ENCODE measurements around the gene POP7.
"Not testable (repeated sequence)": the region's sequence is repeated elsewhere in the genome, so short reads cannot be mapped to it uniquely, and the experiment has no call there.

POP7 gene

GRCh38 chr7:100721505-100721812 is 15.5 kb downstream of the POP7 start:
- no peak for DNase-seq (ENCODE audit: low read depth in 2 of 2)
- TF ChIP-seq CTCF (IDR thresholded peaks at IDR 0.05; ENCODE audit: low read depth, low read length) = no peak
- H3K4me3 ChIP-seq (replicated peaks in 1 of 2; ENCODE audit: low read depth in 2 of 2, low read length in 2 of 2) = no peak overlapping the region

DNA sequence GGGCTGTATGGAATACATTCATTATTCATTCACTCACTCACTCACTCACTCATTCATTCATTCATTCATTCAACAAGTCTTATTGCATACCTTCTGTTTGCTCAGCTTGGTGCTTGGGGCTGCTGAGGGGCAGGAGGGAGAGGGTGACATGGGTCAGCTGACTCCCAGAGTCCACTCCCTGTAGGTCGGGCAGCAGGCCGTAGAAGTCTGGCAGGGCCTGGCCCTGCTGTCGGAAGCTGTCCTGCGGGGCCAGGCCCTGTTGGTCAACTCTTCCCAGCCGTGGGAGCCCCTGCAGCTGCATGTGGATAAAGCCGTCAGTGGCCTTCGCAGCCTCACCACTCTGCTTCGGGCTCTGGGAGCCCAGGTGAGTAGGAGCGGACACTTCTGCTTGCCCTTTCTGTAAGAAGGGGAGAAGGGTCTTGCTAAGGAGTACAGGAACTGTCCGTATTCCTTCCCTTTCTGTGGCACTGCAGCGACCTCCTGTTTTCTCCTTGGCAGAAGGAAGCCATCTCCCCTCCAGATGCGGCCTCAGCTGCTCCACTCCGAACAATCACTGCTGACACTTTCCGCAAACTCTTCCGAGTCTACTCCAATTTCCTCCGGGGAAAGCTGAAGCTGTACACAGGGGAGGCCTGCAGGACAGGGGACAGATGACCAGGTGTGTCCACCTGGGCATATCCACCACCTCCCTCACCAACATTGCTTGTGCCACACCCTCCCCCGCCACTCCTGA is 16.7 kb downstream of the POP7 start:
- no peak for DNase-seq (ENCODE audit: low read depth in 2 of 2)
- H3K4me3 ChIP-seq (replicated peaks in 1 of 2; ENCODE audit: low read depth in 2 of 2, low read length in 2 of 2) = no peak overlapping the region
- no peak for TF ChIP-seq CTCF (IDR thresholded peaks at IDR 0.05; ENCODE audit: low read depth, low read length)

GRCh38 chr7:100723732-100724275 is 17.9 kb downstream of the POP7 start:
- H3K4me3 ChIP-seq (replicated peaks in 1 of 2; ENCODE audit: low read depth in 2 of 2, low read length in 2 of 2) = no peak overlapping the region
- TF ChIP-seq CTCF (IDR thresholded peaks at IDR 0.05; ENCODE audit: low read depth, low read length) = no peak
- no peak for DNase-seq (ENCODE audit: low read depth in 2 of 2)

- not testable (repeated sequence) for DNase-seq (ENCODE audit: low read depth in 2 of 2); H3K4me3 ChIP-seq (replicated peaks in 1 of 2; ENCODE audit: low read depth in 2 of 2, low read length in 2 of 2)
Observed at GRCh38 chr7:100724364-100724763, 18.4 kb downstream of the POP7 start.

DNA sequence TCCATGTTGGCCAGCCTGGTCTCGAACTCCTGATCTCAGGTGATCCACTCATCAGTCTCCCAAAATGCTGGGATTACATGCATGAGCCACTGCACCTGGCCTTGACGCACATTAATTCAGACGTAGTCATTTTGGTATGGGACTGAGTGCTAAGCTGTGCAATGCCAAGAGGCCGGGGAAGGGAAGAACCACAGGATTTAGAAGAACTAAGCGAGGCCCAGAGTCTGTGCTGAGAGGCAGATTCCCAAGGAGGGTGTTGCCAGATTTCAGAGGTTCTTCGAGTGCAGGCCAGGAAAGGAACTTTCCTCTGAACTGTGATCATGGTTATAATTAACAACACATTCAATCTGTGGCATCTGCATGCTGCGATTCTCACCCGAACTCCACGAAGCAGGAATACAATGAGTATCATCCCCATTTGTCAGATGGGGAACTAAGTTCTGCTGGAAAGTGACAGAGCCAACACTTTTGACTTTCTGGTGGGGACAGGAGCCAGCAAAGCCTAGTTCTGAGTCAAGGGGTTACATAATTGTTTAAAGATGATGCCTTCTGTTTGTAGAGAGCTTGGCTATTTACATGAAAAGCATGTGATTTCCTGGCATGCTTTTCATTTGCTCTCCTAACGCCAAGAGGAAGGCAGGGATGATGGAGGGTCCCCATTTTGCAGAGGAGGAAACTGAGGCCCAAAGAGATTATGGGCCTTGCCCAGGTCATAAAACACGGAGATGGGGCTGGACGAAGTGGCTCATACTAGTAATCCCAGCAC is 21.3 kb downstream of the POP7 start:
- TF ChIP-seq CTCF (IDR thresholded peaks at IDR 0.05; ENCODE audit: low read depth, low read length) = no peak
- DNase-seq (ENCODE audit: low read depth in 2 of 2) = peak; percentile 71 to 72
- H3K4me3 ChIP-seq (replicated peaks in 1 of 2; ENCODE audit: low read depth in 2 of 2, low read length in 2 of 2) = no peak overlapping the region

- TF ChIP-seq CTCF (IDR thresholded peaks at IDR 0.05; ENCODE audit: low read depth, low read length) = no peak
- no peak for DNase-seq (ENCODE audit: low read depth in 2 of 2)
- no peak overlapping the region for H3K4me3 ChIP-seq (replicated peaks in 1 of 2; ENCODE audit: low read depth in 2 of 2, low read length in 2 of 2)
Observed at GRCh38 chr7:100728196-100728595, 22.3 kb downstream of the POP7 start.

GRCh38 chr7:100730136-100730800 is 24.3 kb downstream of the POP7 start:
- DNase-seq (ENCODE audit: low read depth in 2 of 2) = no peak
- H3K4me3 ChIP-seq (replicated peaks in 1 of 2; ENCODE audit: low read depth in 2 of 2, low read length in 2 of 2) = no peak overlapping the region
- no peak for TF ChIP-seq CTCF (IDR thresholded peaks at IDR 0.05; ENCODE audit: low read depth, low read length)

Measured in cardiac fibroblast (primary cell).